Motor neuron (in vitro differentiated cells): ENCODE data around the gene SF3B2. TPM values are rescaled to one million over a fixed set of nuclear protein-coding genes. Genes with fewer than 3 reads are reported as not detected.

Experiments
- ATAC-seq, 8 experiments: fragments of 200-7000 bp; cut with Tn5 transposase; replicated peaks in 6 of 8; 2 replicates each; pipeline ENCODE4 v1.8.0; 2021; ENCODE audit warnings: mild to moderate bottlenecking in 8 of 8, moderate library complexity in 8 of 8
- H3K27ac ChIP-seq, 2 donors: fragments of 250-450 bp; sonication (Bioruptor Pico); 2 replicates each; pipeline ENCODE4 v1.9.0; 2021; ENCODE audit warnings: antibody characterized with exemption in 2 of 2, mild to moderate bottlenecking in 2 of 2, moderate library complexity in 1 of 2
- H3K4me1 ChIP-seq, 2 donors: fragments of 250-450 bp; sonication (Bioruptor Pico); replicated peaks in 1 of 2; 2 replicates each; pipeline ENCODE4 v1.6.1; 2021; ENCODE audit warnings: antibody characterized with exemption in 2 of 2, mild to moderate bottlenecking in 2 of 2, moderate library complexity in 1 of 2
- H3K4me3 ChIP-seq, 5 donors: fragments of 250-450 bp; sonication (Bioruptor Pico); 2 replicates each; pipeline ENCODE4 v1.9.0; 2021; ENCODE audit warnings: antibody characterized with exemption in 5 of 5, mild to moderate bottlenecking in 5 of 5, moderate library complexity in 4 of 5
- WGBS, 10 experiments: fragments of 450-650 bp; shearing (Covaris generic); methylation state at CpG; one replicate each; pipeline ENCODE4 v1.0.0; 2022; 5-methylcytosine and 5-hydroxymethylcytosine counted together
- in situ Hi-C, 9 experiments: fragments of 400-800 bp; cut with MboI; loops; one replicate each; pipeline ENCODE4 v1.15.0; 2021; ENCODE audit warnings: low sequenced_read_pairs in 9 of 9, low pct_unique_long_range_greater_than_20kb in 2 of 9; ENCODE audit not compliant: unreplicated experiment in 9 of 9
- total RNA-seq, 8 experiments: library from RNA; unstranded; fragments of 300-600 nt; gene quantifications; 2 replicates each; pipeline versions ENCODE4 v1.2.3 to v1.2.4, GENCODE V29; 2022

Gene SF3B2
- total RNA-seq, 8 experiments from 2014 or later = 127 to 205 (median 176) TPM

DNA sequence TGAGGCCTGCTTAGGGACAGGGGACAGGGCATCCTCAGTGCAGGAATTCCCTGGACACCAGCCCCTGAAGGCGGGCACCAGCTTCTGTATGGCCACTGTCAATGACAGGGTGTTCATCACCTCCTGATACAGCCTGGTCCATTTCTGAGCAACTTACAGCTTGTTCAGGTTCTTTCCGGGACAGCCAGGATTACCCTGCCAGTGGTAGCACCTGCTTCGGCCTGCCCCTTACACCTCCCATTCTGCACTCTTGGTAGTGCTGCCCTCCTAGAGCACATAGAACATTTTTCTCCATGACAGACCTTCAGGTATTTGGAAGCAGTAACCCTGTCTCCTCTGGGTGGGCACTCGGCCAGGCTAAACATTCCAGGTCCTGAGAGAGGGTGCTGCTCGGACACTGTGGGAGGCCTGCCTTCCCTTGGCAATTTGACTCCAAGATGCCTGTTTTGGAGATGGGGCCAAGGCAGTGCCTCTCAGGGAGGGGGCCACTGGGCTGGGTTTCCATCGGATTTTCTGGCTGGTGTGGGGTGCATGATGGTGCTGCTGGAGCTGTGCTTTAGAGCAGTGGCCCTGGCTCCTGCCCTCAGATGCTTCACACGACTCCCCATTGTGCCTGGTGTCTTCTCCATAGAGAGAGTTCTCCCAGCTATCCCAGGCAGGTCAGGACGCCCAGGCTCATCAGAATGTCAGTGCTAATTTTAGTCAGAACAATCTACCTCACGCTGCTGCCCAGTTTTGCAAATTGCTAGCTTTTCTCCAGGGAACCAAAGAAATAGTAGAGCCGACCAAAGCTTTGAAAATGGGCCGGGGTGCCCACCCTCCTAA lies 4.4 kb upstream of the SF3B2 start:
- no peak overlapping the region for H3K27ac ChIP-seq
- ATAC-seq = peak in 1 of 8 experiments; percentile 1
- peak overlapping the region; percentile 39 to 48 (median 46) for H3K4me3 ChIP-seq
- in situ Hi-C loops = no loop called here
- peaks cover 23 to 33% of the 10 kb centered on the region in 2 donors for H3K4me1 ChIP-seq
- WGBS, 10 experiments = 28 to 100% (median 57%) methylated on average over 1 to 3 of the region's 11 CpGs; no CpG with 5 or more reads in 4 of the 10 experiments

DNA sequence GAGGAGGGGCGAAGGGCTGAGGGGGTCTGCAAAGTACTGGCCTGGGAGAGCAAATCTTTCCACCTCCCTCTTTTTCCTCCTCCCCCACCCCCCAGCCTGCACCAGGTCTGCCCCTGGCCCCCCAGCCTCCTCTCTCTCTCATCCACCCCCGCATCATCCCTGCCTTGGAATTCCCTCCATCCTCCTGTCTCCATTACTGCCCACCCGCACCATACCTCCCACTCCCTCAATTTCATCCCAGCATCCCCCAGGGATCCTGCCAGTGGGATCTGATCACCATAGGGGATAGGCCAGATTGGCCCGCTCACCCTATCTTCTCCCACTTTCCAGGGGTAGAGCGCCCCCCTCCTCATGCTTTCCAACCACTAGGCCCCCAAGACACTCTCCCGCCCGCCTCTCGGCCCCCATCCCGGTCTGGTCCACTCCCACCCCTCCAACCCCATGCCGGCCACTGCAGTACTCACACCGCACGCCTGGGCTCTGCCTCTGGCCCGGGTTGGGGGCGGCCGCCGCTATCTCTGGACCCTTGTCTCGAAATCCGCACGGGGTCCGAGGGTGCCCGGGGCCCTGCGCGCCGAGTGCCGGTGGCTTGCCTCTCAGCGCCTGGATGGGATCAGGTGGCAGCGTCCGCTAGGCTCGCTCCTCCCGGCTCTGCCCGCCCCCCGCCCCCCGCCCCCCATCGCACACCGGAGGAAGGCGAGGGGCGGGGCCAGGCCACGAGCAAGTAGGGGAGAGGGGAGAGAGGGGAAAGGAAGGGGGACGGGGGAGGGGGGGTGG lies 3.4 kb upstream of the SF3B2 start, which contains the start of gene GAL3ST3:
GAL3ST3 (minus strand) TSS at position 615 of the 777 bp plus-strand sequence. CDS start 3,746 bp downstream, outside the sequence.
- peak in 5 of 8 experiments; percentile 2 to 18 (median 12) for ATAC-seq
- Histone ChIP-seq H3K4me1 (peaks cover 26 to 38% of the 10 kb centered on the region in 2 donors), H3K4me3 (peak within 1 kb of the TSS; percentile 39 to 48 (median 46)), H3K27ac (peak within 1 kb of the TSS; percentile 55 to 57)
- 100% methylated on average over 1 of the region's 39 CpGs; no CpG with 5 or more reads in 9 of the 10 experiments for WGBS, 10 experiments
- in situ Hi-C loops = no loop called here

DNA sequence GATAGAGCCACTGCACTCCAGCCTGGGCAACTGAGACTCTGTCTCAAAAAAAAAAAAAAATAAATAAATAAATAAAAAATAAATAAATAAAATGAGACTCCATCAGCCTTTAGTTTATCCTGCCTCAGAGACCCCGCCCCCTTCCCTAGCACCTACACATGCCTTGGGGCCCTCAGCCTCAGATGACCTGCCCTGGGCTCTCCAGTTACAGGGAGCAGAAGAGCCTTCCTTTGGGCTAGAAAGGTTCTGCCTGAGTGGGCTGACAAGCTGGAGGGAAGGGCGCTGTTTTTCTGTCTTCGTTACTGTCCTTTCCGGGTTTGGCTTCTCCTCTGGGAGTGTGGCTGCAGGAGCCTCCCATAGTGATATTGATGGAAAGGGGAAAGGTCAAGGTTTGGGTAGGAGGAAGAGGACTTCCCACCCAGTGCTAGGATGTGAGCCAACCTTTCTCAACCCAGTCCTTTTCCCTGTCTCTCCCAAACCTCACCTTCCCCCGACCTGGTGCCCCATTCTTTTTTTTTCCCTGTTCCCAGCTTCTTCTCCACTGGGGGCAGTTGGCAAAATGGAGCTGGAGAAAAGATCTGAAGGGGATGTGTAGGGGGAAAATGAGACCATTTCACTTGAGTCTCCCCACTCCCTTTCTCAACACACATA lies 1.5 kb upstream of the SF3B2 start:
- Histone ChIP-seq H3K27ac (peak overlapping the region; percentile 90 to 95), H3K4me3 (peak overlapping the region in 2 of 5 donors; percentile 83 to 84), H3K4me1 (peaks cover 26 to 32% of the 10 kb centered on the region in 2 donors)
- 38 to 100% (median 86%) methylated on average over 1 to 4 of the region's 5 CpGs; no CpG with 5 or more reads in 1 of the 10 experiments for WGBS, 10 experiments
- ATAC-seq = no peak
- in situ Hi-C loops = no loop called here

GRCh38 chr11:66051371-66051765 lies 796 bp upstream of the SF3B2 start:
- no peak for ATAC-seq
- Histone ChIP-seq H3K27ac (peak overlapping the region; percentile 90 to 95), H3K4me3 (peak overlapping the region; percentile 71 to 90 (median 83)), H3K4me1 (peaks cover 26 to 32% of the 10 kb centered on the region in 2 donors)
- in situ Hi-C loops = no loop called here
- WGBS, 10 experiments = 0 to 60% (median 26%) methylated on average over 1 to 11 of the region's 12 CpGs; no CpG with 5 or more reads in 2 of the 10 experiments

GRCh38 chr11:66052664-66052982 lies 459 bp downstream of the SF3B2 start:
- in situ Hi-C loops = no loop called here
- peak overlapping the region; percentile 80 to 95 for H3K27ac ChIP-seq
- H3K4me1 ChIP-seq = peaks cover 26 to 32% of the 10 kb centered on the region in 2 donors
- H3K4me3 ChIP-seq = peak overlapping the region; percentile 71 to 90 (median 83)
- 0% methylated on average over 4 to 9 of the region's 17 CpGs; no CpG with 5 or more reads in 6 of the 10 experiments for whole genome bisulfite sequencing, 10 experiments
- ATAC-seq = no peak

DNA sequence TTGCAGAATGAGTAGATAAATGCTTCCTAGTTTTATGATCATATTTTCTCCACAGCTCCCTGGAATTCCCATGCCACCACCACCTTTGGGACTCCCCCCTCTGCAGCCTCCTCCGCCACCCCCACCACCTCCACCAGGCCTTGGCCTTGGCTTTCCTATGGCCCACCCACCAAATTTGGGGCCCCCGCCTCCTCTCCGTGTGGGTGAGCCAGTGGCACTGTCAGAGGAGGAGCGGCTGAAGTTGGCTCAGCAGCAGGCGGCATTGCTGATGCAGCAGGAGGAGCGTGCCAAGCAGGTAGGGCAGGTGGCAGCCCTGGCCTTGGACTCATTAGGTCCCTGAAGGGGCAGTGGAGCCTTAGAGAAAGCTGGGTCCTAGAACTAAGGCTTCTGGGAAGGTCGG lies 2.9 kb downstream of the SF3B2 start:
- WGBS, 10 experiments = 93 to 100% (median 100%) methylated on average over 1 to 5 of the region's 7 CpGs; no CpG with 5 or more reads in 7 of the 10 experiments

DNA sequence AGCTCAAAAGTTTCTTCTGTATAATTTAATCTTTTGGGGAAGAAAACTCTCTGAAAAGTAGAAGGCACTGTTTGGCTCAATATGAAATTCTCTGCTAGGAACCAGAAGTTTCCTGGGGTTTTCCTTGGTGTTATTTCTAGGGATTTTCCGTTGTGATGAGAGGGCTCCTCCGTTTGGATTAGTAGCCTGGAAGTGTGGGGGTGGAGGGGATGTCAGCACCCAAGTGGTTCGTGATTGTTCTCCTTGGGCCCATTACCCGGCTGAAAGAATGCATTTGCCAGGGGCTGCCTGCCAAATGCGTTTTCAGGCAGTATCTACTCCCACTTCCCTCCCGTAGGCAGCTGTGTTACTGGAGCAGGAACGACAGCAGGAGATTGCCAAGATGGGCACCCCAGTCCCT lies 4.3 kb downstream of the SF3B2 start:
- Histone ChIP-seq H3K4me3 (no peak overlapping the region), H3K27ac (no peak overlapping the region), H3K4me1 (peaks cover 4 to 5% of the 10 kb centered on the region in 2 donors)
- no peak for ATAC-seq
- in situ Hi-C loops = no loop called here
- WGBS, 10 experiments = 57 to 100% (median 82%) methylated on average over 1 to 7 of the region's 7 CpGs; no CpG with 5 or more reads in 3 of the 10 experiments

More for the DNA sequence above, 2.9 kb downstream of the SF3B2 start:
- no peak for ATAC-seq
- no peak overlapping the region for H3K27ac ChIP-seq
- in situ Hi-C loops = no loop called here
- H3K4me1 ChIP-seq = peaks cover 14 to 15% of the 10 kb centered on the region in 2 donors
- H3K4me3 ChIP-seq = no peak overlapping the region

DNA sequence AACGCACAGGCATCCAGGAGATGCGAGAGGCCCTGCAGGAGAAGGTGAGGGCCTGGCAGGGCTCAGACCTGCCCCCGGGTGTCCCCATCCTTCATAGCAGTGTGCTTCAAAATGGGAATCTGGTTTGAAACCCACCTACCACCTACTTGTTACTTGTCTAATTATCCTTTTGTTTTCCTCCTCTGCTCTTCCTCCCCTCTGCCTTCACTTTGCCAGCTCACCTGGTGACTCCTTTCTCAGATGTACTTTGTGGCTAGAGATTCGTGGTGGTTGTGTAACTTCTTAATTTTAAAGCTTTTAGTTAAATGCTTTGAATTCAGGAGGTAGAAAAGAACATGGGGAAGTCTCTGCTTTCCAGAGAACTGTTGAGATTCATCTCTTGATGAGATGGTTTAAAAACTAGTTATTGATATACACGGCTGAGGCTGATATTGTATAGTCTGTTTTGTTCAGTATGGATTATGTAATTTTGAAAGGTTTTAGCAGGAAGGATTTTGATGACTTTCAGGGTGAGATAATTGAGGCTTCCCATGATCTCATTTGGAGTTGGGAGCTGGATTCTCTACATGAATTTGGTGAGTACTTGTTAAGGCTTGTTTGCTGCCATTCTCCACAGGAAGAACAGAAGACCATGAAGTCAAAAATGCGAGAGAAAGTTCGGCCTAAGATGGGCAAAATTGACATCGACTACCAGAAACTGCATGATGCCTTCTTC lies 8.0 kb downstream of the SF3B2 start:
- no peak for ATAC-seq
- Histone ChIP-seq H3K27ac (no peak overlapping the region), H3K4me3 (no peak overlapping the region), H3K4me1 (no peaks in the 10 kb centered on the region)
- WGBS, 10 experiments = 40 to 100% (median 71%) methylated on average over 1 to 6 of the region's 8 CpGs; no CpG with 5 or more reads in 1 of the 10 experiments
- in situ Hi-C loops = no loop called here

DNA sequence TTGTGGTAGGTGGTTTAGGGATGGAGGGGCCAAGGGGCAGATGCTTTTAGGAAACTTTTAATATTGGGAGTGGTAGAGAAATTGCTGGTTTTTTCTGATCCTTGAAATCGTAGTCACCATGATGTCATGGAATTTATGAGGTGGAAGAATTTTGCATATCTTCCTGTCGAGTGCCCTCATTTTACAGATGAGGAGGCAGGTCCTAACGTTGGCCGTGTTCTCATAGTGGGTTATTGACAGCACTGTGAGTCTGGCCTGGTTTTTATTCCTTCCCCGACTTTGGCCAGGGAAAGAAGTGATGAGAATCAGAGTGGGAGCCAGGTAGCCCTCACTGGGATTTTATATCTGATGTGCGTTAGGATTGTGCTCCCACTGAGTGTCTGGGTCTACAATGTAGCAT lies 9.1 kb downstream of the SF3B2 start:
- H3K27ac ChIP-seq = no peak overlapping the region
- H3K4me3 ChIP-seq = no peak overlapping the region
- WGBS, 10 experiments = 59 to 100% (median 100%) methylated on average over 1 to 3 of the region's 6 CpGs
- in situ Hi-C loops = no loop called here
- no peak for ATAC-seq
- H3K4me1 ChIP-seq = no peaks in the 10 kb centered on the region

GRCh38 chr11:66062408-66062807 lies 10.2 kb downstream of the SF3B2 start:
- in situ Hi-C loops = no loop called here
- ATAC-seq = no peak
- H3K4me1 ChIP-seq = no peaks in the 10 kb centered on the region
- H3K4me3 ChIP-seq = no peak overlapping the region
- H3K27ac ChIP-seq = no peak overlapping the region
- 86 to 100% (median 100%) methylated on average over 1 to 2 of the region's 2 CpGs for WGBS, 10 experiments

DNA sequence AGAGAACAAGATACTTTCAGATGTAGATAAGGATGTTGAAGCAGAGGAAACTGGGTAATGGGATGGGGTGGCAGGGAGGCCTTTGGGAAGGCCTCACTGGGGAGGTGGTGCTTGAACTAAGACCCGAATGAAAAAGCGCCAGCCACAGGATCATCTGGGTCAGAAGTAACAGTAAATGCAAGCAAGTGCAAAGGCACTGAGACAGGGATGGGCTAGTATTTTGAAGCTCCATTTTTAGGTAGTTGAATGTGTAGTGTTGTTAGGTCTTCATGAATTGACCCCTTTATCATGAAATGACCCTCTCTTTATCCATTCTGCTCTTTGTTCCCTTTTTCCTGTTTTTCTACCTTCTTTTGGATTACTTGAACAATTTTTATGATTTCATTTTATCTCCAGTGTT lies 11.7 kb downstream of the SF3B2 start:
- 80 to 100% (median 91%) methylated on average over 1 to 2 of the region's 2 CpGs; no CpG with 5 or more reads in 4 of the 10 experiments for WGBS, 10 experiments
- ATAC-seq = no peak
- H3K4me1 ChIP-seq = peaks cover 0 to under 1% of the 10 kb centered on the region in 2 donors

GRCh38 chr11:66064571-66064970 lies 12.4 kb downstream of the SF3B2 start:
- ATAC-seq = no peak
- no peak overlapping the region for H3K27ac ChIP-seq
- in situ Hi-C loops = no loop called here
- peaks cover 3 to 7% of the 10 kb centered on the region in 2 donors for H3K4me1 ChIP-seq
- WGBS, 10 experiments = 92 to 100% (median 100%) methylated on average over 1 of the region's 1 CpG; no CpG with 5 or more reads in 3 of the 10 experiments
- no peak overlapping the region for H3K4me3 ChIP-seq

More for the DNA sequence above, 11.7 kb downstream of the SF3B2 start:
- Histone ChIP-seq H3K4me3 (no peak overlapping the region), H3K27ac (no peak overlapping the region)
- in situ Hi-C loops = no loop called here
